PC-9 (cell line): ENCODE data around the gene COG3.

Source experiments
- CTCF ChIP-seq: fragments of 200-600 bp; sonication (generic); conservative IDR thresholded peaks from 2 replicates; pipeline ENCODE4 v1.6.1; 2017; ENCODE audit warnings: mixed run types, antibody characterized with exemption, mild to moderate bottlenecking, moderate library complexity
- EZH2 ChIP-seq: fragments of 200-600 bp; sonication (generic); IDR thresholded peaks from 2 replicates; pipeline ENCODE4 v1.8.0; 2017; ENCODE audit warnings: antibody characterized with exemption, low read depth

- TF ChIP-seq CTCF (no peak), EZH2 (no peak)
Measured at GRCh38 chr13:45474584-45475454, 10.1 kb downstream of the COG3 start.
